GM12878 (cell line): ENCODE data around the gene PTPN13. TPM values are rescaled to one million over a fixed set of nuclear protein-coding genes. Genes with fewer than 3 reads are reported as not detected.
A peak's percentile ranks its signal among the peaks of the same experiment; 100 is the strongest.

ENCODE experiments used
- BCLAF1 ChIP-seq: fragments of 450-650 bp; IDR thresholded peaks from 2 replicates; pipeline ENCODE4 v1.6.1; 2017; ENCODE audit warnings: antibody characterized with exemption, mild to moderate bottlenecking, moderate library complexity
- CBFB ChIP-seq: IDR thresholded peaks from 2 replicates; pipeline ENCODE4 v1.6.1; 2016; ENCODE audit warnings: antibody characterized with exemption, low read depth
- CBX5 ChIP-seq: sonication (generic); IDR thresholded peaks from 2 replicates; pipeline ENCODE4 v1.6.1; 2016; ENCODE audit warnings: low read depth, moderate library complexity, mild to moderate bottlenecking, inconsistent platforms
- CHD1 ChIP-seq: IDR thresholded peaks from 2 replicates; pipeline ENCODE4 v1.6.1; 2012; ENCODE audit warnings: low read depth, low read length, improper control_type of control experiment
- CHD2 ChIP-seq: IDR thresholded peaks from 2 replicates; pipeline ENCODE4 v1.6.1; 2011; ENCODE audit warnings: low read depth, low read length, improper control_type of control experiment, borderline replicate concordance
- E2F8 ChIP-seq: fragments of 450-650 bp; IDR thresholded peaks from 2 replicates; pipeline ENCODE4 v1.6.1; 2018; ENCODE audit warnings: mild to moderate bottlenecking, low read depth, moderate library complexity; ENCODE audit not compliant: partially characterized antibody
- EGR1 ChIP-seq, 2 experiments: IDR thresholded peaks; 1 replicate in 1 of 2; 2 replicates in 1 of 2; pipeline ENCODE4 v1.6.1; 2011 to 2012; ENCODE audit warnings: low read depth in 2 of 2, low read length in 2 of 2, borderline replicate concordance in 1 of 2, mild to moderate bottlenecking in 1 of 2, moderate library complexity in 1 of 2
- HCFC1 ChIP-seq: fragments of 150-350 bp; IDR thresholded peaks from 2 replicates; pipeline ENCODE4 v1.6.1; 2014; ENCODE audit warnings: low read length
- JUND ChIP-seq: IDR thresholded peaks from 2 replicates; pipeline ENCODE4 v1.6.1; 2012; ENCODE audit warnings: low read depth, mild to moderate bottlenecking, low read length, improper control_type of control experiment, moderate library complexity
- LARP7 ChIP-seq: fragments of 450-650 bp; IDR thresholded peaks from 2 replicates; pipeline ENCODE4 v1.6.1; 2017; ENCODE audit warnings: mild to moderate bottlenecking
- MEF2B ChIP-seq: fragments of 450-650 bp; IDR thresholded peaks from 2 replicates; pipeline ENCODE4 v1.6.1; 2018; ENCODE audit warnings: mild to moderate bottlenecking, moderate library complexity; ENCODE audit not compliant: partially characterized antibody, poor library complexity, severe bottlenecking
- NBN ChIP-seq: fragments of 450-650 bp; IDR thresholded peaks from 2 replicates; pipeline ENCODE4 v1.6.1; 2016
- NFYA ChIP-seq: IDR thresholded peaks from 2 replicates; pipeline ENCODE4 v1.6.1; 2011; ENCODE audit warnings: low read depth, mild to moderate bottlenecking, low read length, improper control_type of control experiment, borderline replicate concordance
- POLR2A ChIP-seq: IDR thresholded peaks from 2 replicates; pipeline ENCODE4 v1.6.1; 2011; ENCODE audit warnings: low read depth, mild to moderate bottlenecking, low read length
- REST ChIP-seq: IDR thresholded peaks from 2 replicates; pipeline ENCODE4 v1.6.1; 2012; ENCODE audit warnings: mild to moderate bottlenecking, low read depth, low read length
- SMARCA5 ChIP-seq: fragments of 450-650 bp; IDR thresholded peaks from 2 replicates; pipeline ENCODE4 v1.6.1; 2017; ENCODE audit warnings: mild to moderate bottlenecking
- SPI1 ChIP-seq: IDR thresholded peaks from 2 replicates; pipeline ENCODE4 v1.6.1; 2011; ENCODE audit warnings: low read depth, mild to moderate bottlenecking, low read length, moderate library complexity, borderline replicate concordance; ENCODE audit not compliant: insufficient read depth
- STAT3 ChIP-seq: IDR thresholded peaks from 2 replicates; pipeline ENCODE4 v1.6.1; 2011; ENCODE audit warnings: low read depth, low read length, improper control_type of control experiment
- USF2 ChIP-seq: IDR thresholded peaks from 2 replicates; pipeline ENCODE4 v1.6.1; 2011; ENCODE audit warnings: low read depth, low read length, improper control_type of control experiment, borderline replicate concordance
- YY1 ChIP-seq: IDR thresholded peaks from 2 replicates; pipeline ENCODE4 v1.6.1; 2011; ENCODE audit warnings: low read depth, mild to moderate bottlenecking, low read length
- ZNF274 ChIP-seq: IDR thresholded peaks from one replicate; pipeline ENCODE4 v1.8.0; 2011; ENCODE audit not compliant: insufficient read length, insufficient read depth
- polyA plus RNA-seq, 11 experiments: library from polyadenylated mRNA; depleted of rRNA in 4 of 11; unstranded in 6 of 11; stranded (reverse) in 5 of 11; fragments of >200 nt; fragmentation: Nextera tagmentation in 4 of 11; fragmentation: Illumina TruSeq in 1 of 11; extraction: Ambion mirVana in 4 of 11; extraction: Trizol in 1 of 11; gene quantifications; 1 replicate in 1 of 11; 2 replicates in 10 of 11; pipeline versions ENCODE4 v1.2.1 to v1.2.3, GENCODE V29; 2011 to 2016; ENCODE audit warnings: inconsistent platforms in 2 of 11, missing spikeins in 2 of 11, low read depth in 1 of 11
- total RNA-seq, 4 experiments: library from RNA; depleted of rRNA in 3 of 4; stranded (reverse); fragments of >200 nt in 3 of 4; fragmentation: Illumina TruSeq in 1 of 4; extraction: Trizol in 1 of 4; gene quantifications; 2 replicates each; pipeline versions ENCODE4 v1.2.1 to v1.2.3, GENCODE V29; 2013 to 2021

Gene PTPN13
- total and polyA plus RNA-seq, 10 of the 15 experiments (the other 5 are each of a cell fraction or from before 2014, with no cell fraction given): 8.5 to 69.4 (median 33.9) TPM

- TF ChIP-seq MEF2B: peak; percentile 28
- TF ChIP-seq NFYA: no peak
- no peak for TF ChIP-seq BCLAF1
- TF ChIP-seq JUND: no peak
- TF ChIP-seq LARP7: no peak
- no peak for TF ChIP-seq HCFC1
- no peak for TF ChIP-seq SPI1
- TF ChIP-seq STAT3: no peak
- no peak for TF ChIP-seq CHD2
- no peak for TF ChIP-seq CBX5
- no peak for TF ChIP-seq ZNF274
- no peak for TF ChIP-seq SMARCA5
- no peak for TF ChIP-seq REST
- TF ChIP-seq YY1: no peak
- TF ChIP-seq USF2: no peak
- TF ChIP-seq NBN: no peak
- no peak for TF ChIP-seq EGR1 (IDR thresholded peaks at IDR 0.05; ENCODE audit: borderline replicate concordance in 1 of 2, low read depth in 2 of 2, low read length in 2 of 2)
- TF ChIP-seq E2F8: no peak
- TF ChIP-seq POLR2A: no peak
- peak; percentile 9; the same call in 1 of the 2 replicates for TF ChIP-seq CBFB
- no peak for TF ChIP-seq CHD1
Measured at GRCh38 chr4:86569103-86569870, 24.8 kb upstream of the PTPN13 start (continued).
